Measurements from ENCODE around the gene FBXO34.

Gene FBXO34

DNA sequence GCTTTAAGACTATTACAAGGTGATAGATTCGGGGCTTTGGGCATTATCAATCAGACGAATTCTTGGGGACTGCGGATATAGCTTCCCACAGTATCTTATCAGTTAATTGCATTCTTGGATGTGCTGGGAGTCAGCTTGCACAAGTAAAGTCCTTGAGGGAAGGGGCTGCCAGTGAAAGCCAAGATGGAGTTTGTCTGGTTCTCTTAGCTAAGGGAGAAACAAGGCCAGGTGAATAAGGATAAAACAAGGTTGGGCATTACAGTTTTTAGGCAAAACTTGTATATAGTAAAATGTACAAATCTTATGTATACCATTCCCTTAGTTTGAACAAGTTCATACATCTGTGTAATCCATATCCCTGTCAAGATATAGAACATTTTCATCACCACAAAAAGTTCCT is 5.5 kb downstream of the FBXO34 start:
- H3K79me2 ChIP-seq (ENCODE audit: insufficient read depth, low read length) = peaks cover 94% of the 10 kb centered on the region
- H3F3A ChIP-seq (ENCODE audit: insufficient read depth) = no peaks in the 10 kb centered on the region
- no peaks in the 10 kb centered on the region for H3K9me2 ChIP-seq (replicated peaks; ENCODE audit: insufficient read depth, low read length)
- no peak overlapping the region for H3K4me2 ChIP-seq (ENCODE audit: low read depth, low read length, poor library complexity, severe bottlenecking)
- no peak for TF ChIP-seq EZH2phosphoT487 (conservative IDR thresholded peaks at IDR 0.05; ENCODE audit: low read length)
- TF ChIP-seq, protein P1, sequence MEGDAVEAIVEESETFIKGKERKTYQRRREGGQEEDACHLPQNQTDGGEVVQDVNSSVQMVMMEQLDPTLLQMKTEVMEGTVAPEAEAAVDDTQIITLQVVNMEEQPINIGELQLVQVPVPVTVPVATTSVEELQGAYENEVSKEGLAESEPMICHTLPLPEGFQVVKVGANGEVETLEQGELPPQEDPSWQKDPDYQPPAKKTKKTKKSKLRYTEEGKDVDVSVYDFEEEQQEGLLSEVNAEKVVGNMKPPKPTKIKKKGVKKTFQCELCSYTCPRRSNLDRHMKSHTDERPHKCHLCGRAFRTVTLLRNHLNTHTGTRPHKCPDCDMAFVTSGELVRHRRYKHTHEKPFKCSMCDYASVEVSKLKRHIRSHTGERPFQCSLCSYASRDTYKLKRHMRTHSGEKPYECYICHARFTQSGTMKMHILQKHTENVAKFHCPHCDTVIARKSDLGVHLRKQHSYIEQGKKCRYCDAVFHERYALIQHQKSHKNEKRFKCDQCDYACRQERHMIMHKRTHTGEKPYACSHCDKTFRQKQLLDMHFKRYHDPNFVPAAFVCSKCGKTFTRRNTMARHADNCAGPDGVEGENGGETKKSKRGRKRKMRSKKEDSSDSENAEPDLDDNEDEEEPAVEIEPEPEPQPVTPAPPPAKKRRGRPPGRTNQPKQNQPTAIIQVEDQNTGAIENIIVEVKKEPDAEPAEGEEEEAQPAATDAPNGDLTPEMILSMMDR (IDR thresholded peaks at IDR 0.05; ENCODE audit: insufficient read depth, low read length, poor library complexity, severe bottlenecking) = no peak
- no peak overlapping the region for H3K27ac ChIP-seq (ENCODE audit: low read depth, low read length)
- H4K20me1 ChIP-seq (ENCODE audit: low read depth, low read length) = peaks cover 9% of the 10 kb centered on the region; the same call in 1 of the 2 replicates
- H3K9ac ChIP-seq (ENCODE audit: low read length) = no peak overlapping the region
- no peaks in the 10 kb centered on the region for H3K9me3 ChIP-seq (ENCODE audit: insufficient read depth, low read length)
- H2AFZ ChIP-seq (ENCODE audit: low read depth, low read length, severe bottlenecking) = no peak overlapping the region
- no peak overlapping the region for H3K4me3 ChIP-seq (ENCODE audit: insufficient read depth, low read length, poor library complexity, severe bottlenecking)
- no peaks in the 10 kb centered on the region for H3K36me3 ChIP-seq (ENCODE audit: low read length)
- no peaks in the 10 kb centered on the region for H3K27me3 ChIP-seq (ENCODE audit: low read length)

DNA sequence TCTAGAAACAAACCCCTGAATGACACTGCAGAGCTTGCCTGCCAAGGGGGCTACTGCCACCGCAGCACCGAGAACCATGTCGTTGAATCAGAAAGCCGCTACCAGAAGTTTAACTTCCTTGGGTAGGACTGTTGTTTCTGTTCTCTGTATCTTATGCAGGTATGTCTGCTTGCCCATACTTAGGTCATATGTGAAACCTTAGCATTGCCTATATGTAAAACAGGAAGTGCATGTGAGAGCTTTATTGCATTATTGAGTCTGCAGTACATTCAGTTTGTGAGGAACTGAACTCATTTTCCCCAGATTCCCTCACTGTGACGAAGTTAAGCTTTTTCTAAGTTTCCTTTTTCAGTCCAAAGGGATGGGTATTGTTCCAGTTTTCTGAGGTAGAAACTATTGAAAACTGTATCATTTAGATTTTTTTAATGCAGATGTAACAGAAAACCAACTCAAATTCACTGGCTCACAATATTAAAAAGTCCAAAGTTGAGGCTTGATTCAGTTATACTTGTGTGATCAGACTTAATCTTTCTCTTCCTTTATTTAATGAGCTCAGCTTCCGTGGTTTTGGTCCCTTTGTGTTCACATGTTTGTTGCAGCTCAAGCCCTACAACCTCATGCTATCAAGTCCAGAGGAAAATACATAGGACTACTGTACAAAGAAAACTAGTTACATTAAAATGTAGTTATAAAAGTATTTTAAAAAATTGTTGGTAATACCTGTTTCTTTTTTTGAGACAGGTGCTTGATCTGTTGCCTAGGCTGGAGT is 6.9 kb downstream of the FBXO34 start:
- Histone ChIP-seq H3K36me3 (ENCODE audit: low read length) (no peaks in the 10 kb centered on the region), H3K27ac (ENCODE audit: low read depth, low read length) (no peak overlapping the region), H3F3A (ENCODE audit: insufficient read depth) (no peaks in the 10 kb centered on the region), H3K4me2 (ENCODE audit: low read depth, low read length, poor library complexity, severe bottlenecking) (no peak overlapping the region), H3K9me3 (ENCODE audit: insufficient read depth, low read length) (no peaks in the 10 kb centered on the region), H2AFZ (ENCODE audit: low read depth, low read length, severe bottlenecking) (no peak overlapping the region), H3K9me2 (replicated peaks; ENCODE audit: insufficient read depth, low read length) (no peaks in the 10 kb centered on the region), H3K9ac (ENCODE audit: low read length) (no peak overlapping the region), H3K4me3 (ENCODE audit: insufficient read depth, low read length, poor library complexity, severe bottlenecking) (no peak overlapping the region), H3K27me3 (ENCODE audit: low read length) (no peaks in the 10 kb centered on the region), H3K79me2 (ENCODE audit: insufficient read depth, low read length) (peaks cover 94% of the 10 kb centered on the region), H4K20me1 (ENCODE audit: low read depth, low read length) (peaks cover 3% of the 10 kb centered on the region; the same call in 1 of the 2 replicates)
- TF ChIP-seq EZH2phosphoT487 (conservative IDR thresholded peaks at IDR 0.05; ENCODE audit: low read length) = no peak
- TF ChIP-seq, protein P1 (IDR thresholded peaks at IDR 0.05; ENCODE audit: insufficient read depth, low read length, poor library complexity, severe bottlenecking) = no peak

DNA sequence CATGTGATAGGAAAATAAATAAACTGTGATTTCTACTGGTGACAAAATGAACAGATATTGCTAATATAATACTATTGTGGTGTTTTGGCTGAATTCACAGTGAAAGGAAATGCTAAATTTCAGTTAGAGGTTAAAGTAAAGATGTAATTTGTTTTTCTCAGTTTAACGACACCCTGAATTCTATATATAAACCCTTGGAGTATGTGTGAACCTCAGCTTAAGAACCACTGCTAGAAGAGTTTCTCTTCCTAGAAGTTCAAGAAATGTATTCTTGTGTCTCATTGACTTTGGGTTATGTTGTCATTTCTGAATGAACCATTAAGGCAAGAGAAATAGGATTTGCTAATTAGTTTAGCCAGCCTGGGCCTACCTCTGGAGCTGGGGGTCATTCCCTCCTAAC is 8.2 kb downstream of the FBXO34 start:
- Histone ChIP-seq H3K4me3 (ENCODE audit: insufficient read depth, low read length, poor library complexity, severe bottlenecking) (no peak overlapping the region), H3K9me2 (replicated peaks; ENCODE audit: insufficient read depth, low read length) (no peaks in the 10 kb centered on the region), H3K27me3 (ENCODE audit: low read length) (no peaks in the 10 kb centered on the region), H3K79me2 (ENCODE audit: insufficient read depth, low read length) (peaks cover 91% of the 10 kb centered on the region), H3F3A (ENCODE audit: insufficient read depth) (no peaks in the 10 kb centered on the region), H3K9me3 (ENCODE audit: insufficient read depth, low read length) (no peaks in the 10 kb centered on the region), H3K4me2 (ENCODE audit: low read depth, low read length, poor library complexity, severe bottlenecking) (no peak overlapping the region), H2AFZ (ENCODE audit: low read depth, low read length, severe bottlenecking) (no peak overlapping the region), H4K20me1 (ENCODE audit: low read depth, low read length) (no peaks in the 10 kb centered on the region), H3K36me3 (ENCODE audit: low read length) (no peaks in the 10 kb centered on the region), H3K27ac (ENCODE audit: low read depth, low read length) (no peak overlapping the region), H3K9ac (ENCODE audit: low read length) (no peak overlapping the region)
- TF ChIP-seq EZH2phosphoT487 (conservative IDR thresholded peaks at IDR 0.05; ENCODE audit: low read length) = no peak
- TF ChIP-seq, protein P1 (IDR thresholded peaks at IDR 0.05; ENCODE audit: insufficient read depth, low read length, poor library complexity, severe bottlenecking) = no peak
